ENCODE measurements around the gene SVIL. TPM values are rescaled to one million over a fixed set of nuclear protein-coding genes. Genes with fewer than 3 reads are reported as not detected.
A peak's percentile ranks its signal among the peaks of the same experiment; 100 is the strongest.

The SVIL gene
- total RNA-seq, 2 experiments from 2014 or later, result 11.2 to 13.0 TPM

GRCh38 chr10:29667191-29667590 lies 32.4 kb upstream of the SVIL start:
- no peaks in the 10 kb centered on the region for H3K9me3 Mint-ChIP-seq (ENCODE audit: insufficient read depth)
- peaks cover 10% of the 10 kb centered on the region for H3K27me3 Mint-ChIP-seq (ENCODE audit: low read depth)
- no peak overlapping the region for H3K27ac Mint-ChIP-seq
- no peaks in the 10 kb centered on the region for H3K4me1 Mint-ChIP-seq (ENCODE audit: low read depth)
- DNase-seq (no peak), ATAC-seq (no peak)
- H3K4me3 Mint-ChIP-seq, result no peak overlapping the region
- H3K36me3 Mint-ChIP-seq (ENCODE audit: low read depth), result no peaks in the 10 kb centered on the region
- CTCF ChIA-PET, result no interaction called here
- POLR2A ChIA-PET, result no interaction called here

GRCh38 chr10:29666201-29666600 lies 31.4 kb upstream of the SVIL start:
- H3K4me3 Mint-ChIP-seq, result no peak overlapping the region
- CTCF ChIA-PET, result no interaction called here
- no peaks in the 10 kb centered on the region for H3K9me3 Mint-ChIP-seq (ENCODE audit: insufficient read depth)
- no peak for DNase-seq
- no peak for ATAC-seq
- H3K27ac Mint-ChIP-seq, result no peak overlapping the region
- POLR2A ChIA-PET, result interaction anchor here (0.7 kb wide), 1 partner anchor 385 kb away, joined by 3 read pairs; no protein-coding TSS in a partner anchor
- peaks cover 13% of the 10 kb centered on the region for H3K27me3 Mint-ChIP-seq (ENCODE audit: low read depth)
- H3K36me3 Mint-ChIP-seq (ENCODE audit: low read depth), result no peaks in the 10 kb centered on the region
- H3K4me1 Mint-ChIP-seq (ENCODE audit: low read depth), result no peaks in the 10 kb centered on the region

- no peak for ATAC-seq
- peaks cover 14% of the 10 kb centered on the region for H3K27me3 Mint-ChIP-seq (ENCODE audit: low read depth)
- no peak overlapping the region for H3K4me3 Mint-ChIP-seq
- CTCF ChIA-PET, result no interaction called here
- no peak for DNase-seq
- H3K36me3 Mint-ChIP-seq (ENCODE audit: low read depth), result no peaks in the 10 kb centered on the region
- H3K9me3 Mint-ChIP-seq (ENCODE audit: insufficient read depth), result no peaks in the 10 kb centered on the region
- H3K27ac Mint-ChIP-seq, result no peak overlapping the region
- POLR2A ChIA-PET, result no interaction called here
- H3K4me1 Mint-ChIP-seq (ENCODE audit: low read depth), result peaks cover 13% of the 10 kb centered on the region
These were observed 28.9 kb upstream of the SVIL start for GRCh38 chr10:29663718-29664117.

- ATAC-seq (peak; percentile 99), DNase-seq (peak; percentile 71)
- H3K4me3 Mint-ChIP-seq, result peak overlapping the region; percentile 57
- peaks cover 21% of the 10 kb centered on the region for H3K27me3 Mint-ChIP-seq (ENCODE audit: low read depth)
- ChIA-PET POLR2A (no interaction called here), CTCF (interaction anchor here (1.2 kb wide), 1 partner anchor 68 kb away, joined by 4 read pairs; no protein-coding TSS in a partner anchor)
- H3K9me3 Mint-ChIP-seq (ENCODE audit: insufficient read depth), result peaks cover 14% of the 10 kb centered on the region
- H3K36me3 Mint-ChIP-seq (ENCODE audit: low read depth), result peaks cover 18% of the 10 kb centered on the region
- peak overlapping the region; percentile 76 for H3K27ac Mint-ChIP-seq
- peaks cover 28% of the 10 kb centered on the region for H3K4me1 Mint-ChIP-seq (ENCODE audit: low read depth)
These were observed 24.5 kb upstream of the SVIL start for GRCh38 chr10:29658984-29659965.

- no peak overlapping the region for H3K27ac Mint-ChIP-seq
- H3K9me3 Mint-ChIP-seq (ENCODE audit: insufficient read depth), result peaks cover 14% of the 10 kb centered on the region
- peaks cover 18% of the 10 kb centered on the region for H3K36me3 Mint-ChIP-seq (ENCODE audit: low read depth)
- POLR2A ChIA-PET, result no interaction called here
- CTCF ChIA-PET, result interaction anchor here (0.7 to 1.6 kb wide), 3 partner anchors 10 to 62 kb away, joined by 3 to 5 read pairs (median 3); no protein-coding TSS in a partner anchor
- no peak for ATAC-seq
- peaks cover 23% of the 10 kb centered on the region for H3K27me3 Mint-ChIP-seq (ENCODE audit: low read depth)
- H3K4me3 Mint-ChIP-seq, result no peak overlapping the region
- DNase-seq, result no peak
- peaks cover 28% of the 10 kb centered on the region for H3K4me1 Mint-ChIP-seq (ENCODE audit: low read depth)
These were observed 23.0 kb upstream of the SVIL start for GRCh38 chr10:29657719-29658274.

GRCh38 chr10:29656451-29656992 lies 21.8 kb upstream of the SVIL start:
- no peak overlapping the region for H3K4me3 Mint-ChIP-seq
- POLR2A ChIA-PET, result no interaction called here
- CTCF ChIA-PET, result interaction anchor here (0.6 to 1.6 kb wide), 3 partner anchors 19 to 757 kb away, joined by 3 read pairs; no protein-coding TSS in a partner anchor
- DNase-seq (no peak), ATAC-seq (no peak)
- H3K4me1 Mint-ChIP-seq (ENCODE audit: low read depth), result peaks cover 32% of the 10 kb centered on the region
- peaks cover 14% of the 10 kb centered on the region for H3K9me3 Mint-ChIP-seq (ENCODE audit: insufficient read depth)
- H3K36me3 Mint-ChIP-seq (ENCODE audit: low read depth), result peaks cover 18% of the 10 kb centered on the region
- H3K27ac Mint-ChIP-seq, result no peak overlapping the region
- H3K27me3 Mint-ChIP-seq (ENCODE audit: low read depth), result peaks cover 24% of the 10 kb centered on the region

- DNase-seq, result no peak
- Mint-ChIP-seq H3K36me3 (ENCODE audit: low read depth) (peaks cover 11% of the 10 kb centered on the region), H3K9me3 (ENCODE audit: insufficient read depth) (peaks cover 12% of the 10 kb centered on the region), H3K27ac (no peak overlapping the region), H3K27me3 (ENCODE audit: low read depth) (peaks cover 26% of the 10 kb centered on the region), H3K4me3 (no peak overlapping the region), H3K4me1 (ENCODE audit: low read depth) (peaks cover 33% of the 10 kb centered on the region)
- CTCF ChIA-PET, result no interaction called here
- ATAC-seq, result no peak
- POLR2A ChIA-PET, result no interaction called here
These were observed 17.4 kb upstream of the SVIL start for GRCh38 chr10:29652192-29652591.

GRCh38 chr10:29651767-29652166 lies 17.0 kb upstream of the SVIL start:
- DNase-seq, result no peak
- Mint-ChIP-seq H3K27ac (no peak overlapping the region), H3K4me1 (ENCODE audit: low read depth) (peaks cover 37% of the 10 kb centered on the region), H3K4me3 (no peak overlapping the region), H3K27me3 (ENCODE audit: low read depth) (peaks cover 26% of the 10 kb centered on the region), H3K9me3 (ENCODE audit: insufficient read depth) (peaks cover 7% of the 10 kb centered on the region), H3K36me3 (ENCODE audit: low read depth) (peaks cover 6% of the 10 kb centered on the region)
- ChIA-PET CTCF (no interaction called here), POLR2A (no interaction called here)
- ATAC-seq, result no peak

GRCh38 chr10:29650552-29650944 lies 15.8 kb upstream of the SVIL start:
- ChIA-PET CTCF (no interaction called here), POLR2A (no interaction called here)
- Mint-ChIP-seq H3K4me1 (ENCODE audit: low read depth) (peaks cover 48% of the 10 kb centered on the region), H3K9me3 (ENCODE audit: insufficient read depth) (no peaks in the 10 kb centered on the region), H3K36me3 (ENCODE audit: low read depth) (no peaks in the 10 kb centered on the region), H3K4me3 (no peak overlapping the region), H3K27ac (no peak overlapping the region), H3K27me3 (ENCODE audit: low read depth) (peaks cover 22% of the 10 kb centered on the region)
- ATAC-seq (no peak), DNase-seq (no peak)

- H3K27me3 Mint-ChIP-seq (ENCODE audit: low read depth), result peaks cover 20% of the 10 kb centered on the region
- no peaks in the 10 kb centered on the region for H3K9me3 Mint-ChIP-seq (ENCODE audit: insufficient read depth)
- H3K4me3 Mint-ChIP-seq, result no peak overlapping the region
- no peak overlapping the region for H3K27ac Mint-ChIP-seq
- ChIA-PET CTCF (no interaction called here), POLR2A (no interaction called here)
- no peaks in the 10 kb centered on the region for H3K36me3 Mint-ChIP-seq (ENCODE audit: low read depth)
- ATAC-seq, result no peak
- no peak for DNase-seq
- peaks cover 48% of the 10 kb centered on the region for H3K4me1 Mint-ChIP-seq (ENCODE audit: low read depth)
These were observed 15.1 kb upstream of the SVIL start for GRCh38 chr10:29649561-29650551.

GRCh38 chr10:29648983-29649268 lies 14.2 kb upstream of the SVIL start:
- Mint-ChIP-seq H3K4me1 (ENCODE audit: low read depth) (peaks cover 48% of the 10 kb centered on the region), H3K27ac (no peak overlapping the region), H3K4me3 (no peak overlapping the region), H3K27me3 (ENCODE audit: low read depth) (peaks cover 21% of the 10 kb centered on the region), H3K36me3 (ENCODE audit: low read depth) (no peaks in the 10 kb centered on the region), H3K9me3 (ENCODE audit: insufficient read depth) (no peaks in the 10 kb centered on the region)
- CTCF ChIA-PET, result no interaction called here
- POLR2A ChIA-PET, result no interaction called here
- ATAC-seq, result no peak
- DNase-seq, result no peak
